PC-9 (cell line): Measurements from ENCODE around the gene CDK13. TPM values are rescaled to one million over a fixed set of nuclear protein-coding genes. Genes with fewer than 3 reads are reported as not detected.

Source experiments
- BruUV-seq: library from RNA; stranded (reverse); fragments of 400-500 nt; replicated peaks from 2 replicates; lab custom pipeline; 2021; lab: Mats Ljungman, UMichigan
- CTCF ChIA-PET: fragments of 300-600 bp; sonication (Branson Sonifier 250); formaldehyde crosslinking; loops from one replicate; lab custom pipeline; 2022; ENCODE audit warnings: antibody characterized with exemption; lab: Charles Lee
- POLR2A ChIA-PET: fragments of 300-600 bp; sonication (Branson Sonifier 250); formaldehyde crosslinking; loops from one replicate; lab custom pipeline; 2022; ENCODE audit warnings: antibody characterized with exemption; ENCODE audit not compliant: unreplicated experiment; lab: Charles Lee
- DNase-seq, 2 experiments: peaks; one replicate each; pipeline versions ENCODE4 v3.0.0 to v3.0.0-alpha.2; 2015 to 2022; ENCODE audit warnings: mixed read lengths in 1 of 2
- H2AFZ ChIP-seq: fragments of 200-600 bp; sonication (generic); 2 replicates; pipeline ENCODE4 v1.8.1; 2017; ENCODE audit warnings: antibody characterized with exemption
- H3F3A ChIP-seq: fragments of 200-600 bp; sonication (generic); 2 replicates; pipeline ENCODE4 v1.8.1; 2017; ENCODE audit warnings: antibody characterized with exemption, mild to moderate bottlenecking, low read depth; ENCODE audit not compliant: insufficient read depth
- H3K27ac ChIP-seq: fragments of 200-600 bp; sonication (generic); 2 replicates; pipeline ENCODE4 v1.6.1; 2016; ENCODE audit warnings: mixed run types
- H3K27me3 ChIP-seq: fragments of 200-600 bp; sonication (generic); 2 replicates; pipeline ENCODE4 v1.6.1; 2016; ENCODE audit warnings: low read depth, mixed run types; ENCODE audit not compliant: insufficient read depth
- H3K36me3 ChIP-seq: fragments of 200-600 bp; sonication (generic); 2 replicates; pipeline ENCODE4 v1.6.1; 2016; ENCODE audit warnings: low read depth, mixed run types
- H3K4me1 ChIP-seq: fragments of 200-600 bp; sonication (generic); replicated peaks from 2 replicates; pipeline ENCODE4 v1.6.1; 2016; ENCODE audit warnings: mixed run types; ENCODE audit not compliant: insufficient read depth
- H3K4me2 ChIP-seq: fragments of 200-600 bp; sonication (generic); 2 replicates; pipeline ENCODE4 v1.6.1; 2017; ENCODE audit warnings: mixed run types
- H3K4me3 ChIP-seq: fragments of 200-600 bp; sonication (generic); 2 replicates; pipeline ENCODE4 v1.6.1; 2016; ENCODE audit warnings: mixed run types
- H3K79me2 ChIP-seq: fragments of 200-600 bp; sonication (generic); 2 replicates; pipeline ENCODE4 v1.6.1; 2017; ENCODE audit warnings: low read depth, mixed run types
- H3K9me2 ChIP-seq: fragments of 200-600 bp; sonication (generic); 2 replicates; pipeline ENCODE4 v1.8.1; 2017; ENCODE audit warnings: mild to moderate bottlenecking; ENCODE audit not compliant: insufficient read depth
- H3K9me3 ChIP-seq: fragments of 200-600 bp; sonication (generic); 2 replicates; pipeline ENCODE4 v1.8.1; 2016; ENCODE audit warnings: low read depth; ENCODE audit not compliant: insufficient read depth
- H4K20me1 ChIP-seq: fragments of 200-600 bp; sonication (generic); 2 replicates; pipeline ENCODE4 v1.8.1; 2017; ENCODE audit not compliant: insufficient read depth
- EZH2 ChIP-seq: fragments of 200-600 bp; sonication (generic); IDR thresholded peaks from 2 replicates; pipeline ENCODE4 v1.8.0; 2017; ENCODE audit warnings: antibody characterized with exemption, low read depth
- intact Hi-C: fragments of 100-400 bp; cut with micrococcal nuclease; formaldehyde crosslinking; loops from one replicate; pipeline ENCODE4 v1.10.0; 2022; ENCODE audit not compliant: unreplicated experiment
- total RNA-seq: library from RNA; stranded (reverse); gene quantifications from 2 replicates; pipeline ENCODE4 v1.2.3, GENCODE V29; 2021
- TF ChIP-seq, protein P1 (sequence below): fragments of 200-600 bp; sonication (generic); conservative IDR thresholded peaks from 2 replicates; pipeline ENCODE4 v1.6.1; 2017; ENCODE audit warnings: mixed run types, antibody characterized with exemption, mild to moderate bottlenecking, moderate library complexity

Gene CDK13
- total RNA-seq, 1 experiment from 2014 or later, result 80.9 TPM

DNA sequence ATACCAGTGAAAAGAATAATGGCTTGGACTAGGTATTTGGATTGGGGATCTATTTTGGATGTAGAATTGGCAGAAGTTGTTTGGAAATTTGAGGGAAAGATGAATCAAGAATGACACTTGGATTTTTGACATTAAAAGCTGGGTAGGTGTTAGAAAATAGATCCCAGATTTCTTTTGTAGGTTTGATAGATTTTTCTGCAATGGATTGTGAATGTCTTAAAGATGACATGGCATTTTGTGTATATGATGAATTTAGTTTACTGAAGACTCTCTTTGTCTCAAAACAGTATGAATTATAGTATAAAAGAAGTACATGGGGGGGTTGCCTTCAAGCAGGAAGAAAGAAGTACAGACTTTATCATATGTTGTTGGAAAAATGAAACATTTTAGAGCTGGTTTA is 108.6 kb downstream of the CDK13 start:
- BruUV-seq, result no TSS peak
- ChIA-PET POLR2A (no interaction called here), CTCF (no interaction called here)

DNA sequence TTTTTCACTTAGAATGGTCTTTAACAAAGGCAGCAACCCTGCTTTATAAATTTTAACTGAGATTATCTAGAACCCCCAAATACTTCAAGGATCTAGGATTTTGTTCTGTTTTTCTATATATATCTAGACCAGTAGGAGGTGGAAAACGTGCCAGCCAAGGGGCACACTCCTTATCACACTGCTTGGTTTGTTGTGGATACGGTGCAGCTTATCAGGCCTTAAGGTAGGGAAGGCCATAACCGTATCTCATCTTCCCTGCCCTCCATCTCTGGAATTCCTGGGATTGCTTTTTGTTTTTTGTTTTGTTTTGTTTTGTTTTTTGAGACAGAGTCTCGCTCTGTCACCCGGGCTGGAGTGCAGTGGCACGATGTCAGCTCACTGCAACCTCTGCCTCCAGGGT is 109.0 kb downstream of the CDK13 start:
- H3K4me3 ChIP-seq, result no peak overlapping the region
- H3F3A ChIP-seq, result 0 out of 2 replicates have a peak, but pooled peaks cover 6% of the 10 kb centered on the region
- no peak for DNase-seq
- intact Hi-C loops, result loop anchor here (10.0 kb wide), 1 partner anchor 314 kb away; no protein-coding TSS in a partner anchor
- H3K27me3 ChIP-seq, result no peaks in the 10 kb centered on the region
- H3K4me1 ChIP-seq, result no peaks in the 10 kb centered on the region
- BruUV-seq, result no TSS peak
- H3K4me2 ChIP-seq, result no peak overlapping the region
- no peaks in the 10 kb centered on the region for H4K20me1 ChIP-seq
- no peaks in the 10 kb centered on the region; the same call in 1 of the 2 replicates for H3K36me3 ChIP-seq
- H3K27ac ChIP-seq, result no peak overlapping the region
- POLR2A ChIA-PET, result no interaction called here
- no peaks in the 10 kb centered on the region for H3K79me2 ChIP-seq
- H3K9me2 ChIP-seq, result no peaks in the 10 kb centered on the region
- no peaks in the 10 kb centered on the region for H3K9me3 ChIP-seq
- CTCF ChIA-PET, result no interaction called here
- TF ChIP-seq, protein P1, sequence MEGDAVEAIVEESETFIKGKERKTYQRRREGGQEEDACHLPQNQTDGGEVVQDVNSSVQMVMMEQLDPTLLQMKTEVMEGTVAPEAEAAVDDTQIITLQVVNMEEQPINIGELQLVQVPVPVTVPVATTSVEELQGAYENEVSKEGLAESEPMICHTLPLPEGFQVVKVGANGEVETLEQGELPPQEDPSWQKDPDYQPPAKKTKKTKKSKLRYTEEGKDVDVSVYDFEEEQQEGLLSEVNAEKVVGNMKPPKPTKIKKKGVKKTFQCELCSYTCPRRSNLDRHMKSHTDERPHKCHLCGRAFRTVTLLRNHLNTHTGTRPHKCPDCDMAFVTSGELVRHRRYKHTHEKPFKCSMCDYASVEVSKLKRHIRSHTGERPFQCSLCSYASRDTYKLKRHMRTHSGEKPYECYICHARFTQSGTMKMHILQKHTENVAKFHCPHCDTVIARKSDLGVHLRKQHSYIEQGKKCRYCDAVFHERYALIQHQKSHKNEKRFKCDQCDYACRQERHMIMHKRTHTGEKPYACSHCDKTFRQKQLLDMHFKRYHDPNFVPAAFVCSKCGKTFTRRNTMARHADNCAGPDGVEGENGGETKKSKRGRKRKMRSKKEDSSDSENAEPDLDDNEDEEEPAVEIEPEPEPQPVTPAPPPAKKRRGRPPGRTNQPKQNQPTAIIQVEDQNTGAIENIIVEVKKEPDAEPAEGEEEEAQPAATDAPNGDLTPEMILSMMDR, result no peak
- no peak for TF ChIP-seq EZH2
- H2AFZ ChIP-seq, result no peak overlapping the region

More for the DNA sequence above, 108.6 kb downstream of the CDK13 start:
- TF ChIP-seq, protein P1, result no peak
- TF ChIP-seq EZH2, result no peak
- Histone ChIP-seq H3K36me3 (peaks cover 4% of the 10 kb centered on the region; the same call in 1 of the 2 replicates), H3F3A (0 out of 2 replicates have a peak, but pooled peaks cover 6% of the 10 kb centered on the region), H3K4me2 (no peak overlapping the region), H3K4me3 (no peak overlapping the region), H3K4me1 (no peaks in the 10 kb centered on the region), H3K9me2 (no peaks in the 10 kb centered on the region), H3K27me3 (no peaks in the 10 kb centered on the region), H3K9me3 (no peaks in the 10 kb centered on the region), H4K20me1 (no peaks in the 10 kb centered on the region), H2AFZ (no peak overlapping the region), H3K27ac (no peak overlapping the region), H3K79me2 (no peaks in the 10 kb centered on the region)
- no peak for DNase-seq
- intact Hi-C loops, result loop anchor here (10.0 kb wide), 1 partner anchor 314 kb away; no protein-coding TSS in a partner anchor

DNA sequence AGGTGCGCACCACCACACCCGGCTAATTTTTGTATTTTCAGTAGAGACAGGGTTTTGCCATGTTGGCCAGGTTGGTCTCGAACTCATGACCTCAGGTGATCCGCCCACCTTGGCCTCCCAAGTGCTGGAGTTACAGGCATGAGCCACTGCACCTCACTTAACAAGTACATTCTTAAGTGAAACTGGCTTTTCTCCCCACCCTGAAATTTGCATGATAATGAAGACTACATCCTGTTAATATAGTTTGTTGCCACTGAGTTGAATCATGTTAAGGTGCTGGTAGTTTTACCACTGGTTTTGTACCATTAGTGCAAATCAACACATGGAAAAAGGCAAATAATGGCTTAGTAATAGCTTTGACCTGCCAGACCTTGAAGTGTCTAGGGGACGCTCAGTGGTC is 122.2 kb downstream of the CDK13 start:
- ChIA-PET POLR2A (no interaction called here), CTCF (no interaction called here)
- TF ChIP-seq, protein P1, result no peak
- TF ChIP-seq EZH2, result no peak
- H3K79me2 ChIP-seq, result no peaks in the 10 kb centered on the region
- H3K27me3 ChIP-seq, result no peaks in the 10 kb centered on the region
- H3F3A ChIP-seq, result 0 out of 2 replicates have a peak, but pooled peaks cover 14% of the 10 kb centered on the region
- DNase-seq, result no peak
- no peaks in the 10 kb centered on the region for H3K9me2 ChIP-seq
- H2AFZ ChIP-seq, result no peak overlapping the region
- peaks cover 9% of the 10 kb centered on the region; the same call in 1 of the 2 replicates for H4K20me1 ChIP-seq
- no peaks in the 10 kb centered on the region for H3K4me1 ChIP-seq
- H3K27ac ChIP-seq, result no peak overlapping the region
- no peaks in the 10 kb centered on the region for H3K9me3 ChIP-seq
- BruUV-seq, result no TSS peak
- no peak overlapping the region for H3K4me2 ChIP-seq
- H3K4me3 ChIP-seq, result no peak overlapping the region
- intact Hi-C loops, result no loop called here
- peaks cover 3% of the 10 kb centered on the region; the same call in 1 of the 2 replicates for H3K36me3 ChIP-seq
